GM12874 (cell line): ENCODE measurements around the gene HRNR.

Experiments used
- TF ChIP-seq, protein P1 (sequence below): IDR thresholded peaks from 2 replicates; pipeline ENCODE4 v1.5.1; 2011; ENCODE audit warnings: low read depth, mild to moderate bottlenecking, control low read depth, low read length, moderate library complexity; ENCODE audit not compliant: insufficient read depth

HRNR gene

DNA sequence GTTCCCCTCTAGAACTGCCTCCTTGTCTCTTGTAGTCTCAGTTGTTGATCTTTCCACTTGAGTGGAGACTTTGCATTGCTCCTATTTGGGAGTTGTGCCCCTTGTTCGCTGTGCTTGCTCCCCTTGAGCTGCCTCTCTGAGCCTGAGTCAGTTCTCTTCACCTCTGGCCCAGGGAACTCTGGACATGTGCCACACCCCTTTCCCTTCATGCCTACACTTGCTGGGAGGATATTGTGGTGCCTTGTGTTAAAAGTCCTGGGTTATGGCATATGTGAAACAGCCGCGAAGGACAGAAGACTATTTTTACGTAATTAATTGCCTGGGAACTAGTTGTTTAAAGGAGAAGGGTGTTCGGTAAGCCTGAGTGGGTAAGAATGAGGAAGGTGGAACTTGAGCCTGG lies 32.7 kb downstream of the HRNR start:
- TF ChIP-seq, protein P1, sequence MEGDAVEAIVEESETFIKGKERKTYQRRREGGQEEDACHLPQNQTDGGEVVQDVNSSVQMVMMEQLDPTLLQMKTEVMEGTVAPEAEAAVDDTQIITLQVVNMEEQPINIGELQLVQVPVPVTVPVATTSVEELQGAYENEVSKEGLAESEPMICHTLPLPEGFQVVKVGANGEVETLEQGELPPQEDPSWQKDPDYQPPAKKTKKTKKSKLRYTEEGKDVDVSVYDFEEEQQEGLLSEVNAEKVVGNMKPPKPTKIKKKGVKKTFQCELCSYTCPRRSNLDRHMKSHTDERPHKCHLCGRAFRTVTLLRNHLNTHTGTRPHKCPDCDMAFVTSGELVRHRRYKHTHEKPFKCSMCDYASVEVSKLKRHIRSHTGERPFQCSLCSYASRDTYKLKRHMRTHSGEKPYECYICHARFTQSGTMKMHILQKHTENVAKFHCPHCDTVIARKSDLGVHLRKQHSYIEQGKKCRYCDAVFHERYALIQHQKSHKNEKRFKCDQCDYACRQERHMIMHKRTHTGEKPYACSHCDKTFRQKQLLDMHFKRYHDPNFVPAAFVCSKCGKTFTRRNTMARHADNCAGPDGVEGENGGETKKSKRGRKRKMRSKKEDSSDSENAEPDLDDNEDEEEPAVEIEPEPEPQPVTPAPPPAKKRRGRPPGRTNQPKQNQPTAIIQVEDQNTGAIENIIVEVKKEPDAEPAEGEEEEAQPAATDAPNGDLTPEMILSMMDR = no peak

DNA sequence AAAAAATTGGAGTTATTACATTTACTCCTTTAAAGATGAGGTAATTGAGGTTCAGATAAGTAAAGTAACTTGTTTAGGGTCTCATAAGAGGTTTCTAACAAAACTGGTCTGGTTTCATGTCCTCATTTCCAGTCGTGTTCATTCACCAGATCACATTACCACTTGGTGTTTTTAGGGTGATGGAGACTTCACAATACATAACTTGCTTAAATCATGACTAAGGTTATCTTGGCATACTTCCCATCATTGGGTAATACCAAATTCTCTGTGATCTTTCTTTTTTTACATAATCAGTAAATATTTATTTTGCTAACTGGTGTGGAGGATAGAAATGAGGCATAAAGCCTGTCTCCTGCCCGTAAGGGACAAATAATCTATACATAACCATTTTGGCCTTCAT lies 33.4 kb downstream of the HRNR start:
- TF ChIP-seq, protein P1 = no peak

DNA sequence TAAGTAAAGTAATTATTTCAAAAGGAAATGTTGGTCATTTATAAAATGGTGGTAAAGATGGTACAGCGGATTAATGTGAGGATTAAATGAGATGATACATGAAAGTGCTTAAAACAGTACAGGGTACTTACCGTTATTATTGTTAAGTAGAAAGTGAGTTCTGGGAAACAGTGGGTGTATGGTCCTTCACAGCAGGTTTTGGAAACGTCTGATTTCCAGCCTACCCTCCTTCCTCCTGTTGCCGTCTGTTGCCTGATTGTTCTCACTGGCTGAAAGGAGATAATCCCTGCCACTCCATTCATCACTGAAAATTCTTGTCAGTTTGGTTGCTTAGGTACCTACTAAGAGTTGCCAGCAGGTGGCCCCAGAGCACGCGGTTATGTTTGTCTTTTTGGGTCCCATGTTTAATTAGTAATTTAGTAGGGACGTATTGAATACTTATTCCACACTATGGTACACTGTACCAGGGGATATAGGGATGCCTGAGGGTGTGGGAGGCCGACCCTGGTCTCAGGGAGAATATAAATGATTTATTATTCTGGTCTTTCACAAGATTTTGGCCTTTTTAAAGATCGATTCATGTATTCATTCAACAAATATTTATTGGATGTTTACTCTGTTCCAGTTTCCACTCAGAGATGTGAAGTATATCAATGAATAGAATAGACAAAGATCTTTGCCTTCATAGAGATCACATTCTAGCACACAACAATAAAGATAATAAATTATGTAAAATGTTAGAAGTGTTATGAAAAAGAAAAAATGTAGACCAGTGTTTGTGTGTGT lies 34.1 kb downstream of the HRNR start:
- TF ChIP-seq, protein P1 = peak; percentile 70

DNA sequence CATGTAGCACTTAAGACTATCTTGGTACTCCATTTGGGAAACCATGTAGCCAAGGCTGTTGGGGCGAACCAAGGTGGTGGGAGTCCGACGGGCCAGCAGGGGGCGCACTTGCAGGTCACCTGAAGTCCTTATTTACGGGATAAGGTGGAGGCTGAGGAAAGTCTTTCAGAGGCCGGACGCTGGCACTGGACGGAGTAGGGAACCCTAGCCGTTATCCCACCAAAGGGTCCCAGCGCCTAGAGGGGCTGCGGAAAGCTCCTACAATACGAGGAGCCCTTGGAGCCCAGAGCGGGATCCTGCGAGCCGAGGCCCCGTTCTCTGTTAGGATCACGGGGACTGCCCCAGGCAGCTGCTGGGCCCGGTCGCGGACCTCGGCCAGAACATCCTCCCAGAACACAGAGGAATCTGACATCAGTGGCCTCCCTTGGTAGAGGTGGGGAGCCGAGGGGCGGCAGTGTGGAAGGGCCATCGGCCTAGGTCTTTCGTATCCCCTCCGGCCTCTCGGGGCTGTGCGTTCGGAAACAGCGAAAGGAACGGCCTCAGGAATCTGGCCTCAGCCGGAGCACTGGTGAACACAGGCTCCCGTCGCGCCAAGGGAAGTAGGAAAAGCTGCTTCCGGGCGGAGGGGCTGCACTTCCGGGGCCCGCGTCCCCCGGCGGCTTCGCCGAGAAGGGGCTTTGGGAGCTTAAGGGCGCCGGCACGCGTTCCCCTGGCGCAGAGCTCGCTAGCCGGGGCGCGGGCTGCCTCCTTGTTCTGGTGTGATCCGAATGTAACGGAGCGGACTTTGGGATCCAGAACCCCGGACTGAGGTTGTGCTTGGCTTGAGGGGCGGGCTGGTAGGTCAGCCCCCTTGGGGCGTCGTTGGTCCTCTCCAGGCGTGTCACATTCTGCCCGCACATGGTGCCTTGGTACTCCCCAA lies 35.1 kb downstream of the HRNR start:
- TF ChIP-seq, protein P1 = peak; percentile 87

DNA sequence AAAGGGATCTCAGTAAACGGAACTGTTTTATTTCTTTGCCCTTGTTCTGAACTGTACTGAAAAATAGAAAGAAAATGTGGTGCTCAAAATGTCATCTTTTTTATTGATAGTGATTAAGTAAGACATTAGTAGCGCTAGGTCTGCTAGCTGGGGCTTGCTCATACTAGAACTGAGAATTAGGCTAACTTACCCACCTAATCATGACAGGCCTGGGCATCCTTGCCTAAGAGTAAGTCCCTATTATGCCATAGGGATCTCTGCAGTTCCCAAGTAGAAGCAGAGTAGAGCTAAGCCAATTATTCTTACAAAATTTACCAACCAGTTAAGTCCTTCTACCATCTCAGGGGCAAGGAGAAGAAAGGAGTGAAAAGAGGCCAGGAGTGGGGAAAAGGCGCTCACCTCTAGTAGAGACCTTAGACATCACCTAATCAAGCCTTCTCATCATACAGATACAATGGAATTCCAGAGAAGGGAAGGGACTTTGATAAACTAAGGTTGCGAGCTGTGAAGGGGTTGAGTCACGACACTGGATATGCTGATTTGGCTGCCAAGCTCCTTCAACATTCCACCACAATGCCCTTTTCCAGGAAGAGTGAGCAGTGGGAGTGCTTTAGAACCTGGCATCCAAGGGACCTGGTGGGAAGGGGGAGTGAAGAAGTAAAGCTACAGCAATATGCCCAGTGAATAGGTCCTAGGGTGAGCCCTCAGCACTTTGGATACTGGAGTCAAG lies 37.3 kb downstream of the HRNR start:
- TF ChIP-seq, protein P1 = no peak

DNA sequence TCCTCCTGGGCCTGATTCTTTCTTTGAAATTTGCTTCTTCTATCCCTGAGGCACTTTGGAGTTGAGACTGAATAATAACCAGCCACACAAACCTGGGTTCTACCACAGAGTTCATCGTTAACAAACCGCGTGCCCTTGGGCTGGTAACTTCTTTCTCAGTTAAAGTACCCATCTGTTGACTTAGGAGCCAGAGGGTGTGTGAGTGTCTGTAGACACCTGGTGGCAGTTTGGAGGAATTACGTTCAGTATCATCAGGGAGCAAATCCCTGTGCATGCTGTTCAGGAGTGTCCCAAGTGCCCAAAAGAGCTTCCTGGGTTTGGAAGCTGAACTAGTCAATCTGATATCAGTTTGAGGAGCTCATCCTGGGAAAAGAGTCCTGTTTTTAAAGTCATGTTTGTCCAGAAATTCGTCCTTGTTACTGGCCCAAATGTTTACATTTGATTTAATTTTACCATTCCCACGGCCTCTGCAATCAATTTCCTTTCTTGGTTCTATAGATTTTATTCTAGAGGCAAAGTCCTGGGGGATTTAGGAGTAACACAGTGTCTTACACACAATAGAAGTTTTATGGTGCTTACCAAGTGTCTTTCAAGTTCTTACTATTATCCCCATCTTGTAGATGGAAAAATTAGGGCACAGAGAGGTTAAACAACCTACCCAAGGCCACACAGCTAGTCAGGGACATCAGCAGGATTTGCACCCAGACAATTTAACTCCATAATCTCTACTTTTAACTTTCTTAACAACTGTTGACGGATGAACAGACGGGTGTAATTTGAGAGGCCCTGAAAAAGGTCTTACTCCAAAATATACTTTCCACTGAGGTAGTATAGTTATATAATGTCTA lies 38.2 kb downstream of the HRNR start:
- TF ChIP-seq, protein P1 = peak; percentile 69
